Activated naive CD4-positive, alpha-beta T cell treated with anti-CD3 and anti-CD28 coated beads, Interleukin-2, amount 10 ng/mL, durations not matched to agents 5 hours and 36 hours (primary cell): ENCODE results near the gene SFXN1. TPM values are rescaled to one million over a fixed set of nuclear protein-coding genes. Genes with fewer than 3 reads are reported as not detected.

Source experiments
- total RNA-seq, 2 experiments: library from RNA; stranded (reverse); gene quantifications; one replicate each; pipeline ENCODE4 v1.2.3, GENCODE V29; 2021

Gene SFXN1, protein sequence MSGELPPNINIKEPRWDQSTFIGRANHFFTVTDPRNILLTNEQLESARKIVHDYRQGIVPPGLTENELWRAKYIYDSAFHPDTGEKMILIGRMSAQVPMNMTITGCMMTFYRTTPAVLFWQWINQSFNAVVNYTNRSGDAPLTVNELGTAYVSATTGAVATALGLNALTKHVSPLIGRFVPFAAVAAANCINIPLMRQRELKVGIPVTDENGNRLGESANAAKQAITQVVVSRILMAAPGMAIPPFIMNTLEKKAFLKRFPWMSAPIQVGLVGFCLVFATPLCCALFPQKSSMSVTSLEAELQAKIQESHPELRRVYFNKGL
- total RNA-seq = 100 to 1,000 TPM; 141 to 144 TPM

GRCh38 chr5:175478384-175479124 lies at the start of gene SFXN1:
Gene SFXN1 (plus strand): TSS chr5:175478560. CDS start chr5:175492104, 13,544 bp downstream.

DNA sequence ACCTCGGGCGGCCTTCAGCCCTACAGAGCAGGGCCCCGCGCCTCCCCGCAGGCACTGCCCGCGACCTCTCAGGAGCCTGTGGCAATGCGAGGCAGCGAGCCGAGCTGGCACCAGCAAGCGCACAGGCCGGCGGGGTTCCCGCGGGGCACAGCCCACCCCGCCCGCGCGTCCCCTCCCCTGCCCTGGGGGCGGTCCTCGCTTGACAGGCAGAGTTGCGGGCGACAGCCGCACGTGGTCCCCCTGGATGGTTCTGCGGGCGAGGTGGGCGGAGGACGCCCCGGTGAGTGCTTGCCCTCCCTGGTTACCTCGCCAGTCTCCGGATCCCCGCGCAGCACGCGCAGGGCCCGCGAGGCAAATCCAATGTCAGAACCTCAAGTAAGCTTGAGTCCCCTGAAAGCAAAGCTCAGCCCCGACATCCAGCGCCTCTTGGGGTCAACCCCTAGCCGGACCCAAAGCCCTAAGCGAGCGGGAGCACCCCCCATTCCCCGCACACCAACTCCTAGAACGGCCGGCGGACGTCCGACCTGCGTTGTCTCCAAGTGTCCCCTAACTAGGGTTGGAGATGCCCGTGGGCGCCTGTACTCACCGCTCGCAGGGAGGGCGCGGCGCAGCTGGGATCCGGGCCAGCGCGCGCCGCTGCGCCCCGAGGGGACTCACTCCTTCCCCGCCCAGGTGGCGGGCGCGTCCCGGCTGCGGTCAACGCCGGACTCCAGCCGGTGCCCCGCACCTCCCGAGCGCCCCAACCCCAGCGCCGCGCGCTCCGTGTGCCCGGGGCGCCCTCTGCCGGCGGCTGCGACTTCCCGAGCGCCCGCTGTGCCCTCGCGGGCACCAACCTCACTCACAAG lies 34.1 kb upstream of the SFXN1 start, which contains the start of gene DRD1:
Gene DRD1, minus strand, starts transcription at position 123 of the 845 bp plus-strand sequence. CDS start 1,083 bp downstream, outside the sequence.

Other genes with a start within 250 kb of the SFXN1 start
- not detected for gene DRD1, start 34.4 kb upstream of the SFXN1 start, total RNA-seq
- gene HRH2, start 179.5 kb downstream of the SFXN1 start, total RNA-seq = 10 to 100 TPM; 34.5 to 36.1 TPM